H1 (cell line): ENCODE measurements around the gene CPT1A. TPM values are rescaled to one million over a fixed set of nuclear protein-coding genes. Genes with fewer than 3 reads are reported as not detected.

Source experiments
- CTCF ChIA-PET: fragments of 300-600 bp; sonication (Branson Sonifier 250); formaldehyde crosslinking; loops from one replicate; lab custom pipeline; 2021; ENCODE audit not compliant: partially characterized antibody; lab: Charles Lee
- POLR2A ChIA-PET: fragments of 300-600 bp; sonication (Branson Sonifier 250); formaldehyde crosslinking; loops from one replicate; lab custom pipeline; 2021; ENCODE audit warnings: inconsistent platforms; ENCODE audit not compliant: partially characterized antibody; lab: Charles Lee
- DNase-seq, 2 experiments: peaks; one replicate each; pipeline versions ENCODE4 v3.0.0 to v3.0.0-alpha.2; 2010 to 2022; ENCODE audit warnings: low spot score in 2 of 2, low read depth in 1 of 2, mixed read lengths in 1 of 2
- FAIRE-seq: peaks from 2 replicates; lab custom pipeline; 2011; peaks lifted over from hg19 to GRCh38; lab: Jason Lieb, UNC
- H2AFZ ChIP-seq: 2 replicates; pipeline ENCODE4 v1.8.1; 2012; ENCODE audit warnings: low read length, inconsistent platforms
- H2AK5ac ChIP-seq: 2 replicates; pipeline ENCODE4 v1.6.1; 2013; ENCODE audit warnings: low read depth, low read length
- H2BK120ac ChIP-seq: replicated peaks from 2 replicates; pipeline ENCODE3; 2013; ENCODE audit warnings: low read depth, low read length, inconsistent platforms
- H2BK12ac ChIP-seq: 2 replicates; pipeline ENCODE4 v1.6.1; 2013; ENCODE audit warnings: low read depth, low read length
- H2BK15ac ChIP-seq: 2 replicates; pipeline ENCODE4 v1.6.1; 2013; ENCODE audit warnings: low read length
- H2BK20ac ChIP-seq: 2 replicates; pipeline ENCODE4 v1.6.1; 2013; ENCODE audit warnings: low read length
- H2BK5ac ChIP-seq: 2 replicates; pipeline ENCODE4 v1.6.1; 2013; ENCODE audit warnings: low read depth, low read length
- H3K14ac ChIP-seq: 2 replicates; pipeline ENCODE4 v1.6.1; 2013; ENCODE audit warnings: inconsistent platforms; ENCODE audit not compliant: insufficient read length
- H3K18ac ChIP-seq: 2 replicates; pipeline ENCODE4 v1.6.1; 2013; ENCODE audit warnings: low read length; ENCODE audit errors: extremely low read depth
- H3K23ac ChIP-seq: 2 replicates; pipeline ENCODE4 v1.6.1; 2013; ENCODE audit warnings: inconsistent platforms; ENCODE audit not compliant: insufficient read length
- H3K23me2 ChIP-seq: 2 replicates; pipeline ENCODE4 v1.6.1; 2013; ENCODE audit warnings: low read depth, low read length
- H3K27ac ChIP-seq: 2 replicates; pipeline ENCODE4 v1.6.1; 2011; ENCODE audit warnings: low read depth, low read length, inconsistent platforms
- H3K27me3 ChIP-seq, 4 experiments: replicated peaks in 1 of 4; 1 replicate in 1 of 4; 2 replicates in 3 of 4; pipeline versions ENCODE4 v1.6.1 to v1.8.1; 2011 to 2013; ENCODE audit warnings: low read length in 3 of 4, mild to moderate bottlenecking in 3 of 4, inconsistent platforms in 2 of 4, mixed read lengths in 2 of 4, moderate library complexity in 1 of 4; ENCODE audit not compliant: control insufficient read depth in 3 of 4, insufficient read depth in 3 of 4; ENCODE audit errors: extremely low read depth in 1 of 4
- H3K36me3 ChIP-seq, 4 experiments: 2 replicates each; pipeline versions ENCODE4 v1.6.1 to v1.8.1; 2011 to 2013; ENCODE audit warnings: mild to moderate bottlenecking in 4 of 4, low read length in 3 of 4, moderate library complexity in 2 of 4, control low read depth in 1 of 4, inconsistent platforms in 1 of 4; ENCODE audit not compliant: insufficient read depth in 4 of 4, control insufficient read depth in 2 of 4
- H3K4ac ChIP-seq: replicated peaks from 2 replicates; pipeline ENCODE3; 2013; ENCODE audit warnings: low read length, low read depth, mixed read lengths, inconsistent platforms; ENCODE audit not compliant: insufficient read length
- H3K4me1 ChIP-seq, 4 experiments: replicated peaks in 1 of 4; 1 replicate in 1 of 4; 2 replicates in 3 of 4; pipeline versions ENCODE4 v1.6.1 to v1.8.1; 2011 to 2013; ENCODE audit warnings: low read length in 3 of 4, inconsistent platforms in 2 of 4, mixed read lengths in 1 of 4; ENCODE audit not compliant: insufficient read depth in 4 of 4, control insufficient read depth in 3 of 4
- H3K4me2 ChIP-seq, 2 experiments: 2 replicates each; pipeline versions ENCODE4 v1.6.1 to v1.8.1; 2011 to 2013; ENCODE audit warnings: low read depth in 2 of 2, low read length in 2 of 2, control low read depth in 1 of 2, inconsistent platforms in 1 of 2, mild to moderate bottlenecking in 1 of 2; ENCODE audit not compliant: insufficient read depth in 1 of 2
- H3K4me3 ChIP-seq, 4 experiments: fragments of 200-600, 300-600 bp in 1 of 4; sonication (generic), shearing (Covaris generic), sonication (Bioruptor Twin) in 1 of 4; 2 replicates each; pipeline versions ENCODE4 v1.5.1 to v1.8.1; 2011 to 2016; ENCODE audit warnings: low read length in 4 of 4, low read depth in 3 of 4, control low read depth in 2 of 4, inconsistent platforms in 2 of 4, mild to moderate bottlenecking in 2 of 4, mixed read lengths in 1 of 4, moderate library complexity in 1 of 4; ENCODE audit not compliant: insufficient read depth in 2 of 4; ENCODE audit errors: extremely low read depth in 1 of 4
- H3K56ac ChIP-seq: replicated peaks from 2 replicates; pipeline ENCODE3; 2013; ENCODE audit warnings: low read depth, mild to moderate bottlenecking, mixed read lengths, low read length, inconsistent platforms; ENCODE audit not compliant: insufficient read length
- H3K79me1 ChIP-seq: 2 replicates; pipeline ENCODE4 v1.6.1; 2013; ENCODE audit warnings: low read depth, low read length, control low read depth
- H3K79me2 ChIP-seq, 2 experiments: 2 replicates each; pipeline versions ENCODE4 v1.6.1 to v1.8.1; 2012 to 2013; ENCODE audit warnings: low read length in 2 of 2, mild to moderate bottlenecking in 2 of 2, inconsistent platforms in 1 of 2; ENCODE audit not compliant: insufficient read depth in 2 of 2, control insufficient read depth in 1 of 2
- H3K9ac ChIP-seq, 4 experiments: replicated peaks in 1 of 4; 1 replicate in 1 of 4; 2 replicates in 3 of 4; pipeline versions ENCODE4 v1.6.1 to v1.8.1; 2011 to 2013; ENCODE audit warnings: low read depth in 3 of 4, low read length in 3 of 4, control low read depth in 2 of 4, mild to moderate bottlenecking in 2 of 4, moderate library complexity in 2 of 4, inconsistent platforms in 1 of 4; ENCODE audit errors: extremely low read depth in 1 of 4
- H3K9me3 ChIP-seq, 2 experiments: 2 replicates each; pipeline versions ENCODE4 v1.6.1 to v1.8.1; 2012 to 2013; ENCODE audit warnings: mild to moderate bottlenecking in 2 of 2, moderate library complexity in 2 of 2, control low read depth in 1 of 2, inconsistent platforms in 1 of 2, low read depth in 1 of 2, low read length in 1 of 2, mixed read lengths in 1 of 2; ENCODE audit not compliant: insufficient read depth in 2 of 2
- H4K20me1 ChIP-seq, 2 experiments: replicated peaks in 1 of 2; 2 replicates each; pipeline versions ENCODE3 to v1.8.1; 2011 to 2013; ENCODE audit warnings: inconsistent platforms in 2 of 2, low read length in 2 of 2, mild to moderate bottlenecking in 1 of 2; ENCODE audit not compliant: insufficient read depth in 2 of 2, control insufficient read depth in 1 of 2
- H4K5ac ChIP-seq: 2 replicates; pipeline ENCODE4 v1.6.1; 2013; ENCODE audit warnings: low read length, low read depth, mixed read lengths, inconsistent platforms; ENCODE audit not compliant: insufficient read length
- H4K8ac ChIP-seq: 2 replicates; pipeline ENCODE4 v1.8.0; 2013; ENCODE audit warnings: mild to moderate bottlenecking, moderate library complexity, low read length, inconsistent platforms; ENCODE audit not compliant: insufficient read depth; ENCODE audit errors: extremely low read depth
- H4K91ac ChIP-seq: replicated peaks from 2 replicates; pipeline ENCODE3; 2013; ENCODE audit warnings: low read length, mixed read lengths, inconsistent platforms; ENCODE audit not compliant: insufficient read length
- EGR1 ChIP-seq: IDR thresholded peaks from 2 replicates; pipeline ENCODE4 v1.6.1; 2011; ENCODE audit warnings: low read depth, low read length, borderline replicate concordance
- EP300 ChIP-seq, 2 experiments: IDR thresholded peaks; 1 replicate in 1 of 2; 2 replicates in 1 of 2; pipeline ENCODE4 v1.6.1; 2011 to 2012; ENCODE audit warnings: low read depth in 2 of 2, low read length in 2 of 2, mild to moderate bottlenecking in 2 of 2, borderline replicate concordance in 1 of 2, inconsistent platforms in 1 of 2, moderate library complexity in 1 of 2
- HDAC6 ChIP-seq: IDR thresholded peaks from one replicate; pipeline ENCODE4 v1.7.1; 2012; ENCODE audit warnings: low read depth, mild to moderate bottlenecking, inconsistent platforms, low read length, moderate library complexity
- JUN ChIP-seq: IDR thresholded peaks from 2 replicates; pipeline ENCODE4 v1.6.1; 2011; ENCODE audit warnings: low read depth, mild to moderate bottlenecking, improper control_type of control experiment, low read length
- KDM1A ChIP-seq: fragments of 200-600, 300-600 bp; sonication (generic); IDR thresholded peaks from 2 replicates; pipeline ENCODE4 v1.7.1; 2016; ENCODE audit warnings: mild to moderate bottlenecking, low read length, borderline replicate concordance
- POU5F1 ChIP-seq: IDR thresholded peaks from 2 replicates; pipeline ENCODE4 v1.6.1; 2011; ENCODE audit warnings: low read depth, mild to moderate bottlenecking, low read length, moderate library complexity
- SIRT6 ChIP-seq: IDR thresholded peaks from one replicate; pipeline ENCODE4 v1.7.1; 2012; ENCODE audit warnings: low read length, inconsistent platforms
- SUZ12 ChIP-seq: fragments of 200-600 bp; sonication (generic); IDR thresholded peaks from 2 replicates; pipeline ENCODE4 v1.6.1; 2012; ENCODE audit warnings: mild to moderate bottlenecking, inconsistent platforms, low read length, moderate library complexity, mixed read lengths
- TBP ChIP-seq: IDR thresholded peaks from 2 replicates; pipeline ENCODE4 v1.6.1; 2011; ENCODE audit warnings: low read depth, low read length, improper control_type of control experiment
- TCF12 ChIP-seq: IDR thresholded peaks from 2 replicates; pipeline ENCODE4 v1.6.1; 2011; ENCODE audit warnings: low read depth, mild to moderate bottlenecking, low read length
- WGBS, 2 experiments: shearing (Covaris generic) in 1 of 2; methylation state at CpG; one replicate each; pipeline versions ENCODE4 v1.1.6 to v1.1.7; 2013 to 2015; ENCODE audit warnings: low lambda C conversion rate in 2 of 2, mixed read lengths in 2 of 2, inconsistent platforms in 1 of 2, low coverage in 1 of 2, missing lambda C conversion rate in 1 of 2; ENCODE audit not compliant: insufficient replicate concordance in 2 of 2, insufficient coverage in 1 of 2, insufficient read length in 1 of 2; ENCODE audit errors: extremely low coverage in 1 of 2, missing lambda C conversion rate in 1 of 2; 5-methylcytosine and 5-hydroxymethylcytosine counted together
- polyA plus RNA-seq, 7 experiments: library from polyadenylated mRNA; depleted of rRNA in 3 of 7; stranded (reverse) in 5 of 7; unstranded in 2 of 7; fragments of >200 nt in 5 of 7; fragments of 200-250 nt in 2 of 7; gene quantifications; 1 replicate in 5 of 7; 2 replicates in 1 of 7; 4 replicates in 1 of 7; pipeline versions ENCODE4 v1.2.1 to v1.2.3, GENCODE V29; 2011 to 2013; ENCODE audit warnings: missing spikeins in 2 of 7, mixed read lengths in 2 of 7
- total RNA-seq: library from RNA; stranded (reverse); fragmentation: NEBNext Ultra II Directional; extraction: Animal tissue kit (Norgen Biotek cat#: 25700); gene quantifications from 2 replicates; pipeline ENCODE4 v1.2.1, GENCODE V29; 2021
- TF ChIP-seq, protein P1 (sequence below): IDR thresholded peaks from 2 replicates; pipeline ENCODE4 v1.6.1; 2012; ENCODE audit warnings: inconsistent platforms
- TF ChIP-seq, protein P2 (sequence below): IDR thresholded peaks from 2 replicates; pipeline ENCODE4 v1.6.1; 2011; ENCODE audit warnings: low read length, improper control_type of control experiment

CPT1A gene
- total and polyA plus RNA-seq, 2 of the 8 experiments (the other 6 are each of a cell fraction or from before 2014, with no cell fraction given): 2.9 to 12.2 TPM

DNA sequence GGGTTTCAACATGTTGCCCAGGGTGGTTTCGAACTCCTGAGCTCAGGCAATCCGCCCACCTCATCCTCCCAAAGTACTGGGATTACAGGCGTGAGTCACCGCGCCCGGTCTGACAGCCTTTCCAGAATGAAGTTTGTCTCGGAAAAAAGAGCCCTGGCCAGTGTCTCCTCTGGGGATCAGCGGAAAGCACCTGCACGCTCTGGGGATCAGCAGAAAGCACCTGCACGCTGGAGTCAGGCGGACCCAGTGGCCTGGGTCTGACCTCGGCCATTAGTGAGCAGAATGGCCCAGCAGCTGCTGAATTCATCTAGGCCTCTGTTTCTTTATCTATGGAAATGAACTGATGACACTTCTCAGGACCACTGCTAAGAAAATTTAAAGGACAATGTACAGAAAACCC, 79.9 kb downstream of the CPT1A start:
- POLR2A ChIA-PET: interaction anchor here (1.5 kb wide), 1 partner anchor 9 kb away, joined by 4 read pairs; no protein-coding TSS in a partner anchor
- H3K9me3 ChIP-seq: no peaks in the 10 kb centered on the region
- no peaks in the 10 kb centered on the region for H3K79me1 ChIP-seq
- 0 out of 2 replicates have a peak, but pooled peaks cover 2% of the 10 kb centered on the region for H3K23me2 ChIP-seq
- peaks cover 0 to 6% (median 2%) of the 10 kb centered on the region in 4 experiments; a peak in 2 of 7 replicates for H3K4me1 ChIP-seq
- TF ChIP-seq HDAC6 (no peak), EGR1 (no peak), SUZ12 (no peak), EP300 (IDR thresholded peaks at IDR 0.05; ENCODE audit: borderline replicate concordance in 1 of 2, low read depth in 2 of 2, low read length in 2 of 2) (no peak), POU5F1 (no peak), TBP (no peak), JUN (no peak), TCF12 (no peak), KDM1A (no peak), SIRT6 (no peak)
- TF ChIP-seq, protein P1, sequence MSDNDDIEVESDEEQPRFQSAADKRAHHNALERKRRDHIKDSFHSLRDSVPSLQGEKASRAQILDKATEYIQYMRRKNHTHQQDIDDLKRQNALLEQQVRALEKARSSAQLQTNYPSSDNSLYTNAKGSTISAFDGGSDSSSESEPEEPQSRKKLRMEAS: no peak
- TF ChIP-seq, protein P2, sequence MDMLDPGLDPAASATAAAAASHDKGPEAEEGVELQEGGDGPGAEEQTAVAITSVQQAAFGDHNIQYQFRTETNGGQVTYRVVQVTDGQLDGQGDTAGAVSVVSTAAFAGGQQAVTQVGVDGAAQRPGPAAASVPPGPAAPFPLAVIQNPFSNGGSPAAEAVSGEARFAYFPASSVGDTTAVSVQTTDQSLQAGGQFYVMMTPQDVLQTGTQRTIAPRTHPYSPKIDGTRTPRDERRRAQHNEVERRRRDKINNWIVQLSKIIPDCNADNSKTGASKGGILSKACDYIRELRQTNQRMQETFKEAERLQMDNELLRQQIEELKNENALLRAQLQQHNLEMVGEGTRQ: no peak
- H3K36me3 ChIP-seq: no peaks in the 10 kb centered on the region
- H3K18ac ChIP-seq: no peak overlapping the region
- no peak overlapping the region for H3K56ac ChIP-seq
- FAIRE-seq (no peak), DNase-seq (no peak)
- no peaks in the 10 kb centered on the region for H3K27me3 ChIP-seq
- H4K20me1 ChIP-seq: no peaks in the 10 kb centered on the region
- no peak overlapping the region for H3K4ac ChIP-seq
- no peak overlapping the region for H3K23ac ChIP-seq
- no peak overlapping the region for H2BK20ac ChIP-seq
- H2BK120ac ChIP-seq: no peak overlapping the region
- H2BK5ac ChIP-seq: no peak overlapping the region
- no peak overlapping the region for H3K9ac ChIP-seq
- no peak overlapping the region for H3K27ac ChIP-seq
- H2AK5ac ChIP-seq: no peak overlapping the region
- H4K91ac ChIP-seq: no peak overlapping the region
- 80% methylated on average over 12 of the region's 12 CpGs; no CpG with 5 or more reads in 1 of the 2 experiments for WGBS, 2 experiments
- no peak overlapping the region for H3K4me3 ChIP-seq
- H4K5ac ChIP-seq: no peak overlapping the region
- no peak overlapping the region for H2AFZ ChIP-seq
- CTCF ChIA-PET: interaction anchor here (1.0 to 1.8 kb wide), 3 partner anchors 9 to 83 kb away, joined by 3 to 7 read pairs (median 3); no protein-coding TSS in a partner anchor
- no peak overlapping the region for H2BK12ac ChIP-seq
- no peak overlapping the region for H3K14ac ChIP-seq
- no peak overlapping the region for H4K8ac ChIP-seq
- H2BK15ac ChIP-seq: no peak overlapping the region
- no peaks in the 10 kb centered on the region for H3K79me2 ChIP-seq
- no peak overlapping the region for H3K4me2 ChIP-seq
